HepG2 (cell line): Measurements from ENCODE around the gene PPM1G. TPM values are rescaled to one million over a fixed set of nuclear protein-coding genes. Genes with fewer than 3 reads are reported as not detected.

Source experiments
- ATAC-seq: fragments of 200-7000 bp; cut with Tn5 transposase; 3 replicates; pipeline ENCODE4 v1.9.1; 2020; ENCODE audit warnings: mild to moderate bottlenecking, moderate library complexity
- BruUV-seq: library from RNA; stranded (reverse); fragments of 400-500 nt; replicated peaks from 2 replicates; lab custom pipeline; 2021; lab: Mats Ljungman, UMichigan
- CTCF ChIA-PET: fragments of 300-600 bp; formaldehyde crosslinking; extraction: SDS; loops from one replicate; lab custom pipeline; 2021; ENCODE audit warnings: low total read pairs, inconsistent platforms, low intra/inter-chr PET ratio; lab: Yijun Ruan, JAX
- POLR2A ChIA-PET: fragments of 350-600 bp; sonication (Branson Sonifier 250); formaldehyde crosslinking; loops from one replicate; lab custom pipeline; 2020; ENCODE audit warnings: antibody characterized with exemption, inconsistent platforms; lab: Yijun Ruan, JAX
- DNase-seq: peaks from one replicate; pipeline ENCODE4 v3.0.0-alpha.2; 2015; ENCODE audit warnings: low spot score
- FAIRE-seq: peaks from 3 replicates; lab custom pipeline; 2011; peaks lifted over from hg19 to GRCh38; lab: Jason Lieb, UNC
- H2AFZ ChIP-seq: one replicate; pipeline ENCODE4 v1.6.1; 2011; ENCODE audit warnings: low read length, inconsistent platforms
- H3K27ac ChIP-seq: fragments of 300-600 bp; 3 replicates; pipeline ENCODE4 v1.8.0; 2011; ENCODE audit warnings: mixed run types, mild to moderate bottlenecking, mixed read lengths, low read length, inconsistent platforms; ENCODE audit not compliant: insufficient read depth; ENCODE audit errors: extremely low read length
- H3K27me3 ChIP-seq, 2 experiments: fragments of 200-600 bp in 1 of 2; 2 replicates in 1 of 2; 3 replicates in 1 of 2; pipeline versions ENCODE4 v1.6.0 to v1.8.0; 2011; ENCODE audit warnings: low read length in 2 of 2, mild to moderate bottlenecking in 2 of 2, moderate library complexity in 2 of 2, inconsistent platforms in 1 of 2; ENCODE audit not compliant: insufficient read depth in 2 of 2, control insufficient read depth in 1 of 2
- H3K36me3 ChIP-seq, 2 experiments: fragments of 200-600 bp in 1 of 2; replicated peaks in 1 of 2; 2 replicates in 1 of 2; 3 replicates in 1 of 2; pipeline versions ENCODE4 v1.5.1 to v1.8.0; 2011; ENCODE audit warnings: low read length in 2 of 2, inconsistent platforms in 1 of 2; ENCODE audit not compliant: insufficient read depth in 2 of 2, control insufficient read depth in 1 of 2
- H3K4me1 ChIP-seq: 2 replicates; pipeline ENCODE4 v1.5.1; 2012; ENCODE audit warnings: low read length, inconsistent platforms; ENCODE audit not compliant: insufficient read depth
- H3K4me2 ChIP-seq: 2 replicates; pipeline ENCODE4 v1.6.0; 2011; ENCODE audit warnings: low read depth, low read length, inconsistent platforms
- H3K4me3 ChIP-seq, 3 experiments: fragments of 200-600 bp in 1 of 3; sonication (generic), shearing (Covaris generic) in 1 of 3; replicated peaks in 1 of 3; 2 replicates each; pipeline ENCODE4 v1.5.1; 2011 to 2016; ENCODE audit warnings: low read length in 3 of 3, inconsistent platforms in 2 of 3, low read depth in 2 of 3, mild to moderate bottlenecking in 2 of 3, control low read depth in 1 of 3, mixed read lengths in 1 of 3; ENCODE audit not compliant: insufficient read depth in 1 of 3
- H3K79me2 ChIP-seq: one replicate; pipeline ENCODE4 v1.6.1; 2011; ENCODE audit warnings: low read length, inconsistent platforms; ENCODE audit not compliant: insufficient read depth
- H3K9ac ChIP-seq: 2 replicates; pipeline ENCODE4 v1.6.0; 2011; ENCODE audit warnings: mild to moderate bottlenecking, low read depth, low read length, inconsistent platforms; ENCODE audit not compliant: insufficient read depth
- H3K9me3 ChIP-seq: 2 replicates; pipeline ENCODE4 v1.5.1; 2012; ENCODE audit warnings: mild to moderate bottlenecking, low read length
- H4K20me1 ChIP-seq: 2 replicates; pipeline ENCODE4 v1.6.0; 2011; ENCODE audit warnings: inconsistent platforms, mild to moderate bottlenecking, low read length, moderate library complexity; ENCODE audit not compliant: insufficient read depth
- AGO1 ChIP-seq: fragments of 200-400 bp; formaldehyde crosslinking; IDR thresholded peaks from 2 replicates; pipeline ENCODE4 v1.6.1; 2017; ENCODE audit warnings: mild to moderate bottlenecking, low read depth, low read length, moderate library complexity; ENCODE audit not compliant: poor library complexity, severe bottlenecking
- AGO2 ChIP-seq: fragments of 200-400 bp; formaldehyde crosslinking; optimal IDR thresholded peaks from 2 replicates; pipeline ENCODE3; 2017; ENCODE audit warnings: mild to moderate bottlenecking, low read depth, low read length, moderate library complexity
- ASH2L ChIP-seq: fragments of 300-600, 200-600 bp; sonication (generic); IDR thresholded peaks from 2 replicates; pipeline ENCODE4 v1.7.0; 2017; ENCODE audit warnings: low read depth, mild to moderate bottlenecking, moderate library complexity, mixed read lengths, low read length; ENCODE audit not compliant: insufficient read length
- CSRNP2 ChIP-seq: sonication (generic); formaldehyde crosslinking; conservative IDR thresholded peaks from 2 replicates; pipeline ENCODE4 v1.8.0; 2022; ENCODE audit warnings: low read depth, missing genetic modification reagents
- FOXK1 ChIP-seq: sonication (generic); formaldehyde crosslinking; IDR thresholded peaks from 2 replicates; pipeline ENCODE4 v1.4.0; 2020; ENCODE audit warnings: low read depth, missing genetic modification reagents, borderline replicate concordance
- FOXO4 ChIP-seq: sonication (generic); formaldehyde crosslinking; conservative IDR thresholded peaks from 2 replicates; pipeline ENCODE4 v1.8.1; 2023; ENCODE audit warnings: missing genetic modification reagents
- HOXA3 ChIP-seq: sonication (generic); formaldehyde crosslinking; IDR thresholded peaks from 2 replicates; pipeline ENCODE4 v1.5.0; 2020; ENCODE audit warnings: missing genetic modification reagents
- NKX3-1 ChIP-seq: sonication (generic); formaldehyde crosslinking; IDR thresholded peaks from 2 replicates; pipeline ENCODE4 v1.5.0; 2020; ENCODE audit warnings: missing genetic modification reagents
- POLR2A ChIP-seq, 2 experiments: IDR thresholded peaks; 2 replicates each; pipeline ENCODE4 v1.6.1; 2011; ENCODE audit warnings: low read depth in 2 of 2, low read length in 2 of 2, mild to moderate bottlenecking in 1 of 2, moderate library complexity in 1 of 2; ENCODE audit not compliant: insufficient read depth in 1 of 2
- POLR2G ChIP-seq: fragments of 200-400 bp; formaldehyde crosslinking; IDR thresholded peaks from 2 replicates; pipeline ENCODE4 v1.6.1; 2018; ENCODE audit warnings: mild to moderate bottlenecking, low read depth, low read length, moderate library complexity
- RBFOX2 ChIP-seq: fragments of 200-400 bp; formaldehyde crosslinking; IDR thresholded peaks from 2 replicates; pipeline ENCODE4 v1.6.1; 2017; ENCODE audit warnings: low read depth, mild to moderate bottlenecking, low read length
- TSC22D2 ChIP-seq: sonication (generic); formaldehyde crosslinking; IDR thresholded peaks from 2 replicates; pipeline ENCODE4 v1.5.1; 2020; ENCODE audit warnings: missing genetic modification reagents, mild to moderate bottlenecking, borderline replicate concordance
- ZBTB33 ChIP-seq: sonication (generic); formaldehyde crosslinking; IDR thresholded peaks from 2 replicates; pipeline ENCODE4 v1.4.0; 2020; ENCODE audit warnings: missing genetic modification reagents
- ZBTB38 ChIP-seq: sonication (generic); formaldehyde crosslinking; IDR thresholded peaks from 2 replicates; pipeline ENCODE4 v1.5.1; 2020; ENCODE audit warnings: mild to moderate bottlenecking, missing genetic modification reagents
- ZNF335 ChIP-seq: sonication (generic); formaldehyde crosslinking; IDR thresholded peaks from 2 replicates; pipeline ENCODE4 v1.4.0; 2020; ENCODE audit warnings: missing genetic modification reagents
- ZNF572 ChIP-seq: sonication (generic); formaldehyde crosslinking; IDR thresholded peaks from 2 replicates; pipeline ENCODE4 v1.5.1; 2020; ENCODE audit warnings: mild to moderate bottlenecking, missing genetic modification reagents
- ZNF749 ChIP-seq: sonication (generic); formaldehyde crosslinking; IDR thresholded peaks from 2 replicates; pipeline ENCODE4 v1.8.0; 2022; ENCODE audit warnings: mild to moderate bottlenecking, missing genetic modification reagents, moderate library complexity, borderline replicate concordance
- ZNF776 ChIP-seq: sonication (generic); formaldehyde crosslinking; IDR thresholded peaks from 2 replicates; pipeline ENCODE4 v1.4.0; 2020; ENCODE audit warnings: mild to moderate bottlenecking, missing genetic modification reagents
- WGBS: methylation state at CpG from one replicate; pipeline ENCODE4 v1.1.6; 2017; ENCODE audit warnings: low lambda C conversion rate; 5-methylcytosine and 5-hydroxymethylcytosine counted together
- in situ Hi-C: cut with HindIII; loops from 2 replicates; pipeline ENCODE4 v1.10.0; 2017; ENCODE audit warnings: low pct_unique_long_range_greater_than_20kb; ENCODE audit not compliant: extremely low pct_ligation_motif_present
- intact Hi-C: fragments of 100-400 bp; cut with micrococcal nuclease; formaldehyde crosslinking; loops from one replicate; pipeline ENCODE4 v1.10.0; 2022; ENCODE audit not compliant: unreplicated experiment
- polyA plus RNA-seq, 8 experiments: library from polyadenylated mRNA; depleted of rRNA in 3 of 8; stranded (reverse) in 7 of 8; unstranded in 1 of 8; fragments of >200 nt; fragmentation: Illumina TruSeq in 4 of 8; extraction: Trizol in 4 of 8; gene quantifications; 2 replicates each; pipeline versions ENCODE4 v1.2.1 to v1.2.3, GENCODE V29; 2011 to 2016; ENCODE audit warnings: low read depth in 4 of 8, missing spikeins in 1 of 8, mixed read lengths in 1 of 8; ENCODE audit not compliant: insufficient read depth in 1 of 8
- total RNA-seq, 5 experiments: library from RNA; depleted of rRNA; stranded (reverse); fragments of >200 nt; fragmentation: Illumina TruSeq; extraction: Trizol; gene quantifications; 2 replicates each; pipeline ENCODE4 v1.2.3, GENCODE V29; 2016; ENCODE audit warnings: low read depth in 1 of 5

The PPM1G gene
- total and polyA plus RNA-seq, 2 of the 13 experiments (the other 11 are each of a cell fraction or from before 2014, with no cell fraction given), result 58.2 to 213 TPM

GRCh38 chr2:27441958-27442919 lies 32.8 kb upstream of the PPM1G start, which contains the start of gene KRTCAP3:
KRTCAP3 (plus strand) TSS chr2:27442381; CDS start chr2:27442413, 32 bp downstream.
- no peaks in the 10 kb centered on the region for H3K9me3 ChIP-seq
- WGBS, result 96% methylated on average over 77 of the region's 80 CpGs
- H3K4me3 ChIP-seq, result no peak within 1 kb of the TSS
- peak; percentile 10 for ATAC-seq
- FAIRE-seq, result no peak
- DNase-seq, result no peak
- in situ Hi-C loops, result no loop called here
- H3K36me3 ChIP-seq, result peaks cover 19 to 49% of the 10 kb centered on the region in 2 experiments
- no TSS peak for BruUV-seq
- ChIA-PET CTCF (no interaction called here), POLR2A (interaction anchor here (0.8 to 1.2 kb wide), 2 partner anchors 12 kb away, joined by 3 to 11 read pairs; partner anchors contain the start of gene NRBP1)
- H4K20me1 ChIP-seq, result no peaks in the 10 kb centered on the region
- intact Hi-C loops, result no loop called here
- H2AFZ ChIP-seq, result no peak within 1 kb of the TSS
- no peaks in the 10 kb centered on the region for H3K27me3 ChIP-seq
- H3K9ac ChIP-seq, result no peak within 1 kb of the TSS
- no peaks in the 10 kb centered on the region for H3K79me2 ChIP-seq
- H3K27ac ChIP-seq, result no peak within 1 kb of the TSS
- no peaks in the 10 kb centered on the region for H3K4me1 ChIP-seq
- H3K4me2 ChIP-seq, result no peak within 1 kb of the TSS
- peak; percentile 44 for TF ChIP-seq POLR2G
- TF ChIP-seq ASH2L, result no peak
- no peak for TF ChIP-seq ZNF572 (CRISPR knock-in tag)
- TF ChIP-seq ZNF776 (CRISPR knock-in tag), result 0 out of 2 replicates have a peak, but pooled peaks have one; percentile 34
- peak; percentile 100 for TF ChIP-seq AGO2
- TF ChIP-seq RBFOX2, result peak; percentile 73; the same call in 1 of the 2 replicates
- no peak for TF ChIP-seq TSC22D2 (CRISPR knock-in tag)
- TF ChIP-seq POLR2A (IDR thresholded peaks at IDR 0.05; ENCODE audit: insufficient read depth in 1 of 2, low read depth in 2 of 2, low read length in 2 of 2), result peak in 1 of 2 experiments; percentile 23; a peak in 1 of 4 replicates
- TF ChIP-seq ZBTB33, result peak; percentile 4; the same call in 1 of the 2 replicates
- no peak for TF ChIP-seq ZNF335 (CRISPR knock-in tag)
- TF ChIP-seq HOXA3 (CRISPR knock-in tag), result peak; percentile 22; the same call in 1 of the 2 replicates
- TF ChIP-seq ZBTB38 (CRISPR knock-in tag), result 0 out of 2 replicates have a peak, but pooled peaks have one; percentile 33
- TF ChIP-seq AGO1, result peak; percentile 54
- no peak for TF ChIP-seq FOXK1 (CRISPR knock-in tag)
- TF ChIP-seq ZNF749 (CRISPR knock-in tag), result no peak
- TF ChIP-seq NKX3-1, result no peak
- TF ChIP-seq CSRNP2, result no peak
- 0 out of 2 replicates have a peak, but pooled peaks have one; percentile 27 for TF ChIP-seq FOXO4 (CRISPR knock-in tag)
